H1 (cell line): Measurements from ENCODE around the gene MCCD1. TPM values are rescaled to one million over a fixed set of nuclear protein-coding genes. Genes with fewer than 3 reads are reported as not detected.

Experiments
- ATF2 ChIP-seq: IDR thresholded peaks from 2 replicates; pipeline ENCODE4 v1.6.1; 2012; ENCODE audit warnings: low read length, inconsistent platforms
- CEBPB ChIP-seq: IDR thresholded peaks from 2 replicates; pipeline ENCODE4 v1.6.1; 2012; ENCODE audit warnings: low read depth, low read length
- EGR1 ChIP-seq: IDR thresholded peaks from 2 replicates; pipeline ENCODE4 v1.6.1; 2011; ENCODE audit warnings: low read depth, low read length, borderline replicate concordance
- NRF1 ChIP-seq: IDR thresholded peaks from 2 replicates; pipeline ENCODE4 v1.6.1; 2011; ENCODE audit warnings: mild to moderate bottlenecking, low read depth, low read length, improper control_type of control experiment
- SP4 ChIP-seq: IDR thresholded peaks from 2 replicates; pipeline ENCODE4 v1.6.1; 2012; ENCODE audit warnings: low read length, inconsistent platforms
- SRF ChIP-seq: IDR thresholded peaks from 2 replicates; pipeline ENCODE4 v1.6.1; 2011; ENCODE audit warnings: mild to moderate bottlenecking, low read depth, low read length, moderate library complexity
- YY1 ChIP-seq: IDR thresholded peaks from 2 replicates; pipeline ENCODE4 v1.6.1; 2011; ENCODE audit warnings: low read depth, mild to moderate bottlenecking, low read length
- polyA plus RNA-seq, 7 experiments: library from polyadenylated mRNA; depleted of rRNA in 3 of 7; stranded (reverse) in 5 of 7; unstranded in 2 of 7; fragments of >200 nt in 5 of 7; fragments of 200-250 nt in 2 of 7; gene quantifications; 1 replicate in 5 of 7; 2 replicates in 1 of 7; 4 replicates in 1 of 7; pipeline versions ENCODE4 v1.2.1 to v1.2.3, GENCODE V29; 2011 to 2013; ENCODE audit warnings: missing spikeins in 2 of 7, mixed read lengths in 2 of 7
- total RNA-seq: library from RNA; stranded (reverse); fragmentation: NEBNext Ultra II Directional; extraction: Animal tissue kit (Norgen Biotek cat#: 25700); gene quantifications from 2 replicates; pipeline ENCODE4 v1.2.1, GENCODE V29; 2021

Gene MCCD1
- total and polyA plus RNA-seq, 2 of the 8 experiments (the other 6 are each of a cell fraction or from before 2014, with no cell fraction given) = not detected

- TF ChIP-seq YY1 (no peak), SRF (no peak), SP4 (no peak), EGR1 (no peak), NRF1 (no peak), CEBPB (no peak), ATF2 (no peak)
- TF ChIP-seq, all 59 proteins: peak for 0
These were observed 43.5 kb downstream of the MCCD1 start, which contains the start of gene LTA (continued) for GRCh38 chr6:31572041-31572911.
